Stimulated activated CD4-positive, alpha-beta T cell treated with anti-CD3 and anti-CD28 coated beads, Interleukin-4, amount 100 ng/mL, for 1 hour (primary cell): Measurements from ENCODE around the gene THY1.

Experiments used
- DNase-seq: peaks from one replicate; pipeline ENCODE4 v3.0.0-alpha.2; 2020

Gene THY1

GRCh38 chr11:119368121-119369034, 54.6 kb downstream of the THY1 start:
- no peak for DNase-seq

- no peak for DNase-seq
Observed at GRCh38 chr11:119367661-119368120, 55.3 kb downstream of the THY1 start.
